ENCODE results near the gene PLXDC2.

DNA sequence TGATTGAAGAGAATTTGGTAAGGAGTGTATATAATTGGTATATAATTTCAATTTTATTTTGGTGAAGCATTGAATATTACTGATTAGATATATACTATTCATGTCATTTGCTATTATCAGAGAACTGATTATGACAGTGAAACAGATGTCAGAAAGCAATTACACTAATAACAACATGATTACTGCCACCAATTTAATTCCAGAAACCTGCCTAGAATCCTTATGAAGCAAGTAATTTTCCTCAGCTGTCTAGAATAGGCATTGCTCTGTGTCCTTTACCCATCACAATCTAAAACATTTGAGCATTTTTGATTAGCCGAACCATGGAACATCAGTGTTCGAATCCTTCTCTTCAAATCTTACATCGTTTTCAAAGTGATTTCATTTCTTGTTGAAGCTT lies 24.5 kb downstream of the PLXDC2 start:
- TF ChIP-seq POLR2AphosphoS5 (IDR thresholded peaks at IDR 0.05; ENCODE audit: low read depth, low read length) = no peak
- TF ChIP-seq TAF1 (IDR thresholded peaks at IDR 0.05; ENCODE audit: low read depth, low read length) = no peak
- no peak for TF ChIP-seq POLR2A (IDR thresholded peaks at IDR 0.05; ENCODE audit: low read depth, low read length)
